ENCODE measurements around the gene NAA80.

NAA80 gene

DNA sequence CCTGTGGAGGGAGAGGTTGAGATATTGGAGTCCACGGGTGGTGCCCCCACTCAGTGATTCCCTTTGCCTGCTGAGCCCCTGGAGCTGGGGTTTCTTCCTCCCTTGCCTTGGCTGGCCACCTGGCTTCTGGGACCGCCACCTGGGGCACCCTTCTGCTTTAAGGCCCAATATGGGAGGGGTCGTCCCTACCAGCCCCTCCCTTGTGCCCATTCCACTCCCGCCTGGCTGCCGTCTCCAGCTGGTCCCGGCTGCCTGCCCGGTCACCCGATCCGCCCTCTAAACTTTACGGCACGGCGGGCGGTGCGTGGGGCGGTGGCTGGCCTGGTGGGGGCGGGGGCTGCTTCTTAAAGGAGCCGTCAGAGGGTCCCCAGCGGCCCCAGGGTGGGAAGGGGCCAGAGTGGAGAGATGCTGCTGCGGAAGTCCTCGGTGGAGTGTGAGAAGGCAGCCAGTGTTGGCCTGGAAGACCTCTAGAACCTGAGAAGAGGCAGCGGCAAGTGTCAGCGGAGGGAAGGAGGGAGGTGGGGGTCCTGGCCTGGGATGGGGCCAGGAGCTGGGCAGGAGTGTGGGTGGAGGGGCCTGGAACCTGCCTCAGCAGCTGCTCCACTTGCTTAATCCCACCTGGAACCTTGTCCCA is 31.8 kb downstream of the NAA80 start:
- no peak for TF ChIP-seq EZH2phosphoT487 (IDR thresholded peaks at IDR 0.05; ENCODE audit: borderline replicate concordance)
- TF ChIP-seq, protein P1, sequence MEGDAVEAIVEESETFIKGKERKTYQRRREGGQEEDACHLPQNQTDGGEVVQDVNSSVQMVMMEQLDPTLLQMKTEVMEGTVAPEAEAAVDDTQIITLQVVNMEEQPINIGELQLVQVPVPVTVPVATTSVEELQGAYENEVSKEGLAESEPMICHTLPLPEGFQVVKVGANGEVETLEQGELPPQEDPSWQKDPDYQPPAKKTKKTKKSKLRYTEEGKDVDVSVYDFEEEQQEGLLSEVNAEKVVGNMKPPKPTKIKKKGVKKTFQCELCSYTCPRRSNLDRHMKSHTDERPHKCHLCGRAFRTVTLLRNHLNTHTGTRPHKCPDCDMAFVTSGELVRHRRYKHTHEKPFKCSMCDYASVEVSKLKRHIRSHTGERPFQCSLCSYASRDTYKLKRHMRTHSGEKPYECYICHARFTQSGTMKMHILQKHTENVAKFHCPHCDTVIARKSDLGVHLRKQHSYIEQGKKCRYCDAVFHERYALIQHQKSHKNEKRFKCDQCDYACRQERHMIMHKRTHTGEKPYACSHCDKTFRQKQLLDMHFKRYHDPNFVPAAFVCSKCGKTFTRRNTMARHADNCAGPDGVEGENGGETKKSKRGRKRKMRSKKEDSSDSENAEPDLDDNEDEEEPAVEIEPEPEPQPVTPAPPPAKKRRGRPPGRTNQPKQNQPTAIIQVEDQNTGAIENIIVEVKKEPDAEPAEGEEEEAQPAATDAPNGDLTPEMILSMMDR (conservative IDR thresholded peaks at IDR 0.05; ENCODE audit: low read length), result no peak
- Histone ChIP-seq H3K4me3 (ENCODE audit: low read length, poor library complexity, severe bottlenecking) (no peak overlapping the region), H3K4me1 (ENCODE audit: insufficient read depth, low read length, poor library complexity, severe bottlenecking) (no peaks in the 10 kb centered on the region), H3K9me3 (ENCODE audit: insufficient read depth, low read depth, low read length) (no peaks in the 10 kb centered on the region), H3F3A (ENCODE audit: low read depth) (no peaks in the 10 kb centered on the region), H3K4me2 (ENCODE audit: low read depth, low read length, poor library complexity, severe bottlenecking) (no peak overlapping the region), H3K36me3 (ENCODE audit: insufficient read depth, low read length) (no peaks in the 10 kb centered on the region), H4K20me1 (ENCODE audit: insufficient read depth, low read length, poor library complexity, severe bottlenecking) (no peaks in the 10 kb centered on the region), H3K9me2 (replicated peaks; ENCODE audit: low read depth, low read length) (no peaks in the 10 kb centered on the region), H3K9ac (ENCODE audit: low read depth, low read length, poor library complexity, severe bottlenecking) (no peak overlapping the region), H3K79me2 (ENCODE audit: insufficient read depth, low read length) (no peaks in the 10 kb centered on the region), H2AFZ (ENCODE audit: low read length) (no peak overlapping the region), H3K27me3 (ENCODE audit: insufficient read depth, low read length, poor library complexity, severe bottlenecking) (no peaks in the 10 kb centered on the region)

DNA sequence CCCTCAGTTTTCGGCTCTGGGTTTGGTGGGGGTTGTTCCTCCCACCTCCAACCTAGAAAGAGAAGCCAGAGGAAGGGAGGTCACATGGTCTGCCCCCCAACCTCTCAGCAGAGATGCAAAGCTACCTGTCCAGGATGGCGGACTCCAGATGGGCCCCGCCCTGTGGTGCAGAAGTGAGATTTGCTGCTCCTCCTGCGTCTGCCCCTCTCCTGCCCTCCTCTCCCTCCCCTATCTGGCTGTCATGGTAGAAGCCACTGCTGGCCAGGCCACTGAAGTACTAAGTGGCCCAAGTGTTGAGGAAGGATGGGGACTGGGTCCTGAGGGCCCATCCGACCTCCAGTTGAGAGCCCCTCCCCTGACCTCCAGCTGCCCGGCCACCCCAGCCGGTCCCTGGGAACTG is 32.4 kb downstream of the NAA80 start:
- no peak for TF ChIP-seq EZH2phosphoT487 (IDR thresholded peaks at IDR 0.05; ENCODE audit: borderline replicate concordance)
- TF ChIP-seq, protein P1 (conservative IDR thresholded peaks at IDR 0.05; ENCODE audit: low read length), result no peak
- no peaks in the 10 kb centered on the region for H3K4me1 ChIP-seq (ENCODE audit: insufficient read depth, low read length, poor library complexity, severe bottlenecking)
- no peak overlapping the region for H3K4me3 ChIP-seq (ENCODE audit: low read length, poor library complexity, severe bottlenecking)
- H4K20me1 ChIP-seq (ENCODE audit: insufficient read depth, low read length, poor library complexity, severe bottlenecking), result no peaks in the 10 kb centered on the region
- H3K9me3 ChIP-seq (ENCODE audit: insufficient read depth, low read depth, low read length), result no peaks in the 10 kb centered on the region
- H3K79me2 ChIP-seq (ENCODE audit: insufficient read depth, low read length), result no peaks in the 10 kb centered on the region
- no peaks in the 10 kb centered on the region for H3F3A ChIP-seq (ENCODE audit: low read depth)
- H3K4me2 ChIP-seq (ENCODE audit: low read depth, low read length, poor library complexity, severe bottlenecking), result no peak overlapping the region
- no peaks in the 10 kb centered on the region for H3K9me2 ChIP-seq (replicated peaks; ENCODE audit: low read depth, low read length)
- H2AFZ ChIP-seq (ENCODE audit: low read length), result no peak overlapping the region
- no peaks in the 10 kb centered on the region for H3K36me3 ChIP-seq (ENCODE audit: insufficient read depth, low read length)
- no peak overlapping the region for H3K9ac ChIP-seq (ENCODE audit: low read depth, low read length, poor library complexity, severe bottlenecking)
- H3K27me3 ChIP-seq (ENCODE audit: insufficient read depth, low read length, poor library complexity, severe bottlenecking), result no peaks in the 10 kb centered on the region

DNA sequence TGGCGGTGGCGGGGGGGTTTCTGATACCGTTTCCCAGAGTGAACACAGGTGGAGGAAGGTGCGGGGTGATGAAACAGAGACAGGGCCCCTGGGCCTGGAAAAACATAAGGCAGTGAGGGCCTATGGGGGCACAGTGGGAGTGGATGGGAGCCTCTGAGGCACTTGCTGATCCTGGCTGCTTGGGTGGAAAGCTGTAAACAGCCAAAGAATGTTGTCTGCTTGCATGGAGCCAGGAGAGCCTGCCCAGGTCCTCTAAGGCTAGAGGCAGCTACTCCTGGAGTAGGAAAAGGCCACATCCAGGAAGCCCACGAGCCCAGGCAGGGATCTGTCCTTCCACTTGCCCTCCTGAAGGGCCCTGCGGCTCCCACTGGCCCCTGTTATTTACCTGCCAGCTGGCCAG is 33.2 kb downstream of the NAA80 start:
- TF ChIP-seq, protein P1 (conservative IDR thresholded peaks at IDR 0.05; ENCODE audit: low read length), result no peak
- no peak for TF ChIP-seq EZH2phosphoT487 (IDR thresholded peaks at IDR 0.05; ENCODE audit: borderline replicate concordance)
- H3K9ac ChIP-seq (ENCODE audit: low read depth, low read length, poor library complexity, severe bottlenecking), result no peak overlapping the region
- H3K4me1 ChIP-seq (ENCODE audit: insufficient read depth, low read length, poor library complexity, severe bottlenecking), result peaks cover 4% of the 10 kb centered on the region
- H3F3A ChIP-seq (ENCODE audit: low read depth), result no peaks in the 10 kb centered on the region
- H4K20me1 ChIP-seq (ENCODE audit: insufficient read depth, low read length, poor library complexity, severe bottlenecking), result no peaks in the 10 kb centered on the region
- no peak overlapping the region for H3K4me3 ChIP-seq (ENCODE audit: low read length, poor library complexity, severe bottlenecking)
- no peaks in the 10 kb centered on the region for H3K9me3 ChIP-seq (ENCODE audit: insufficient read depth, low read depth, low read length)
- H3K36me3 ChIP-seq (ENCODE audit: insufficient read depth, low read length), result no peaks in the 10 kb centered on the region
- H3K4me2 ChIP-seq (ENCODE audit: low read depth, low read length, poor library complexity, severe bottlenecking), result no peak overlapping the region
- peaks cover 6% of the 10 kb centered on the region; the same call in 1 of the 2 replicates for H3K79me2 ChIP-seq (ENCODE audit: insufficient read depth, low read length)
- H2AFZ ChIP-seq (ENCODE audit: low read length), result no peak overlapping the region
- H3K27me3 ChIP-seq (ENCODE audit: insufficient read depth, low read length, poor library complexity, severe bottlenecking), result no peaks in the 10 kb centered on the region
- H3K9me2 ChIP-seq (replicated peaks; ENCODE audit: low read depth, low read length), result no peaks in the 10 kb centered on the region

All from Loucy (cell line).